ENCODE measurements around the gene VGLL4. TPM values are rescaled to one million over a fixed set of nuclear protein-coding genes. Genes with fewer than 3 reads are reported as not detected.
A peak's percentile ranks its signal among the peaks of the same experiment; 100 is the strongest.

VGLL4 gene
- total RNA-seq, 1 experiment from 2014 or later, result 42.1 TPM

- no peak overlapping the region for H3K23ac ChIP-seq (ENCODE audit: insufficient read length, low read depth, low read length)
- H3K9me3 Mint-ChIP-seq, result no peaks in the 10 kb centered on the region
- peak overlapping the region in 1 of 3 experiments; percentile 6; a peak in 1 of 7 replicates for H3K27ac Mint-ChIP-seq
- no peak overlapping the region for H3K4me2 ChIP-seq (ENCODE audit: insufficient read depth, insufficient read length, low read length)
- no peak overlapping the region for H4K91ac ChIP-seq (ENCODE audit: insufficient read length, low read depth, low read length)
- WGBS (ENCODE audit: extremely low coverage, insufficient read length, low lambda C conversion rate), result no CpG with 5 or more reads among the region's 8 CpGs
- H2BK20ac ChIP-seq (ENCODE audit: low read depth, low read length, poor library complexity, severe bottlenecking), result no peak overlapping the region
- no peak for TF ChIP-seq CTCF (conservative IDR thresholded peaks at IDR 0.05)
- no peak overlapping the region for H2AK5ac ChIP-seq (ENCODE audit: insufficient read length, low read length)
- H3K9me3 ChIP-seq (ENCODE audit: control insufficient read depth, low read depth, low read length), result no peaks in the 10 kb centered on the region
- no peak overlapping the region for H3K4me3 Mint-ChIP-seq
- H4K20me1 ChIP-seq (ENCODE audit: control insufficient read depth, insufficient read depth, insufficient read length), result no peaks in the 10 kb centered on the region
- H2AFZ ChIP-seq (ENCODE audit: low read length), result no peak overlapping the region
- H3K79me2 ChIP-seq (ENCODE audit: insufficient read depth, low read length), result peaks cover 22% of the 10 kb centered on the region; the same call in 1 of the 2 replicates
- peaks cover 45 to 50% of the 10 kb centered on the region in 2 experiments for H3K4me1 Mint-ChIP-seq
- no peaks in the 10 kb centered on the region for H3K4me1 ChIP-seq (ENCODE audit: insufficient read depth, low read length)
- H3K18ac ChIP-seq (ENCODE audit: insufficient read length, low read depth, low read length), result no peak overlapping the region
- DNase-seq, result no peak
- H4K5ac ChIP-seq (ENCODE audit: insufficient read length, low read depth, low read length), result no peak overlapping the region
- H2BK120ac ChIP-seq (ENCODE audit: low read depth, low read length, poor library complexity, severe bottlenecking), result no peak overlapping the region
- no peak overlapping the region for H3K27ac ChIP-seq (ENCODE audit: insufficient read length, low read depth, low read length)
- no peaks in the 10 kb centered on the region for H3K27me3 Mint-ChIP-seq (ENCODE audit: low read depth)
- H3K14ac ChIP-seq (ENCODE audit: insufficient read depth, low read length), result no peak overlapping the region
- H2BK5ac ChIP-seq (ENCODE audit: insufficient read length, low read length), result no peak overlapping the region
- no peak overlapping the region for H2BK15ac ChIP-seq (ENCODE audit: low read depth, low read length)
- H3T11ph ChIP-seq (ENCODE audit: low read length), result no peak overlapping the region
- H3K79me1 ChIP-seq (ENCODE audit: insufficient read depth, low read depth, low read length, poor library complexity, severe bottlenecking), result peaks cover 4% of the 10 kb centered on the region
- H3K4ac ChIP-seq (ENCODE audit: low read depth, low read length), result no peak overlapping the region
- no peak overlapping the region for H3K9ac ChIP-seq (ENCODE audit: extremely low read depth, insufficient read length, low read length)
- no peaks in the 10 kb centered on the region for H3K23me2 ChIP-seq (ENCODE audit: insufficient read length, low read depth, low read length, poor library complexity, severe bottlenecking)
- no peak overlapping the region for H4K8ac ChIP-seq (replicated peaks; ENCODE audit: insufficient read length, low read depth, low read length)
- H3K36me3 Mint-ChIP-seq (ENCODE audit: insufficient read depth in 1 of 3, low read depth in 3 of 3), result no peaks in the 10 kb centered on the region; a peak in 2 of 7 replicates
- no peak overlapping the region for H3K56ac ChIP-seq (ENCODE audit: insufficient read length, low read depth, low read length)
- no peak overlapping the region for H2BK12ac ChIP-seq (ENCODE audit: insufficient read length, low read depth, low read length)
- no peaks in the 10 kb centered on the region for H3K27me3 ChIP-seq (ENCODE audit: insufficient read depth, low read length)
Measured at GRCh38 chr3:11624161-11624560, 19.6 kb downstream of the VGLL4 start.

Data from H9 (cell line).